Measurements from ENCODE around the gene RHPN2. TPM values are rescaled to one million over a fixed set of nuclear protein-coding genes. Genes with fewer than 3 reads are reported as not detected.

RHPN2 gene
- polyA plus RNA-seq, 2 of the 4 experiments (the other 2 are of a cell fraction), result 60.5 to 140 TPM

- no peak for ATAC-seq
- DNase-seq (ENCODE audit: low read depth in 1 of 2, low spot score in 1 of 2), result no peak
- ChIA-PET POLR2A (no interaction called here), CTCF (interaction anchor here (3.5 to 9.6 kb wide), 3 partner anchors 12 to 134 kb away, joined by 10 to 349 read pairs (median 65); partner anchors contain the start of genes CEP89 and FAAP24)
- H3K27ac ChIP-seq, result no peak overlapping the region
- no peaks in the 10 kb centered on the region for H3K9me3 ChIP-seq
- no peak for FAIRE-seq
- TF ChIP-seq JUNB (IDR thresholded peaks at IDR 0.05), result no peak
- no peaks in the 10 kb centered on the region for H3K4me1 ChIP-seq
- WGBS (ENCODE audit: missing lambda C conversion rate), result 89% methylated on average over 11 of the region's 11 CpGs
- H3K4me2 ChIP-seq, result no peak overlapping the region
- no peak overlapping the region for H3K4me3 ChIP-seq
These were observed 46.9 kb upstream of the RHPN2 start for GRCh38 chr19:33111587-33111986.

GRCh38 chr19:33110137-33110910 lies 45.6 kb upstream of the RHPN2 start:
- H3K27ac ChIP-seq, result no peak overlapping the region
- TF ChIP-seq EP300 (IDR thresholded peaks at IDR 0.05), result no peak
- TF ChIP-seq REST (IDR thresholded peaks at IDR 0.05), result no peak
- no peak for TF ChIP-seq HOXA7 (CRISPR knock-in tag; IDR thresholded peaks at IDR 0.05)
- TF ChIP-seq HEYL (CRISPR knock-in tag; IDR thresholded peaks at IDR 0.05), result no peak
- no peak for TF ChIP-seq SMC3 (IDR thresholded peaks at IDR 0.05)
- no peak for TF ChIP-seq ELK1 (IDR thresholded peaks at IDR 0.05; ENCODE audit: low read depth, low read length)
- TF ChIP-seq CEBPB (IDR thresholded peaks at IDR 0.05), result no peak
- TF ChIP-seq GATA3 (IDR thresholded peaks at IDR 0.05; ENCODE audit: borderline replicate concordance), result peak; percentile 30; the same call in 1 of the 2 replicates
- H3K4me1 ChIP-seq, result no peaks in the 10 kb centered on the region
- no peak overlapping the region for H3K4me3 ChIP-seq
- ATAC-seq (peak in 1 of 2 experiments; percentile 23; a peak in 2 of 6 replicates), FAIRE-seq (peak; percentile 97), DNase-seq (ENCODE audit: low read depth in 1 of 2, low spot score in 1 of 2) (peak in 1 of 2 experiments; percentile 39)
- H3K4me2 ChIP-seq, result no peak overlapping the region
- 58% methylated on average over 9 of the region's 9 CpGs for WGBS (ENCODE audit: missing lambda C conversion rate)
- CTCF ChIA-PET, result interaction anchor here (0.7 to 8.9 kb wide), 6 partner anchors 8 to 140 kb away, joined by 3 to 71 read pairs (median 6); no protein-coding TSS in a partner anchor
- no peaks in the 10 kb centered on the region for H3K9me3 ChIP-seq
- POLR2A ChIA-PET, result no interaction called here

GRCh38 chr19:33108161-33108560 lies 43.5 kb upstream of the RHPN2 start:
- no peak for TF ChIP-seq PBX3 (IDR thresholded peaks at IDR 0.05)
- TF ChIP-seq CTCF (IDR thresholded peaks at IDR 0.05), result no peak
- no peak for TF ChIP-seq EP300 (IDR thresholded peaks at IDR 0.05)
- TF ChIP-seq KDM5A (IDR thresholded peaks at IDR 0.05), result no peak
- no peak for TF ChIP-seq CHD4 (IDR thresholded peaks at IDR 0.05; ENCODE audit: borderline replicate concordance)
- TF ChIP-seq CHD2 (IDR thresholded peaks at IDR 0.05; ENCODE audit: low read length, partially characterized antibody), result no peak
- TF ChIP-seq TFCP2L1 (CRISPR knock-in tag; IDR thresholded peaks at IDR 0.05), result no peak
- no peak for TF ChIP-seq BHLHE40 (IDR thresholded peaks at IDR 0.05; ENCODE audit: low read depth, low read length)
- TF ChIP-seq SREBF2 (IDR thresholded peaks at IDR 0.05), result no peak
- no peak for TF ChIP-seq POLR2A (IDR thresholded peaks at IDR 0.05; ENCODE audit: low read length)
- no peak for TF ChIP-seq EHMT2 (IDR thresholded peaks at IDR 0.05; ENCODE audit: low read depth)
- Histone ChIP-seq H3K4me1 (no peaks in the 10 kb centered on the region), H3K4me3 (no peak overlapping the region), H3K27ac (no peak overlapping the region), H3K9me3 (no peaks in the 10 kb centered on the region), H3K4me2 (no peak overlapping the region)
- DNase-seq (ENCODE audit: low read depth in 1 of 2, low spot score in 1 of 2) (no peak), ATAC-seq (no peak), FAIRE-seq (no peak)
- ChIA-PET CTCF (interaction anchor here (0.7 to 8.9 kb wide), 6 partner anchors 10 to 140 kb away, joined by 3 to 71 read pairs (median 4); no protein-coding TSS in a partner anchor), POLR2A (no interaction called here)
- WGBS (ENCODE audit: missing lambda C conversion rate), result 92% methylated on average over 10 of the region's 10 CpGs
